ENCODE data around the gene HEMK1.

The HEMK1 gene

GRCh38 chr3:50568947-50569749, at the start of gene HEMK1:
HEMK1 (plus strand) TSS chr3:50569522; CDS start chr3:50571105, 1,583 bp downstream.
- peak; percentile 93 for DNase-seq (ENCODE audit: low read depth)
- no peak for TF ChIP-seq CTCF (conservative IDR thresholded peaks at IDR 0.05; ENCODE audit: control insufficient read depth, insufficient read depth, low read depth, low read length)
- H3K4me3 ChIP-seq (ENCODE audit: control insufficient read depth, low read depth, low read length): peak within 1 kb of the TSS; percentile 99

- no peak for DNase-seq (ENCODE audit: low read depth)
- no peak overlapping the region for H3K4me3 ChIP-seq (ENCODE audit: control insufficient read depth, low read depth, low read length)
- TF ChIP-seq CTCF (conservative IDR thresholded peaks at IDR 0.05; ENCODE audit: control insufficient read depth, insufficient read depth, low read depth, low read length): no peak
Measured at GRCh38 chr3:50520849-50521248, 48.5 kb upstream of the HEMK1 start.

- TF ChIP-seq CTCF (conservative IDR thresholded peaks at IDR 0.05; ENCODE audit: control insufficient read depth, insufficient read depth, low read depth, low read length): no peak
- no peak for DNase-seq (ENCODE audit: low read depth)
- no peak overlapping the region for H3K4me3 ChIP-seq (ENCODE audit: control insufficient read depth, low read depth, low read length)
Measured at GRCh38 chr3:50521572-50521971, 47.8 kb upstream of the HEMK1 start.

- no peak overlapping the region for H3K4me3 ChIP-seq (ENCODE audit: control insufficient read depth, low read depth, low read length)
- TF ChIP-seq CTCF (conservative IDR thresholded peaks at IDR 0.05; ENCODE audit: control insufficient read depth, insufficient read depth, low read depth, low read length): no peak
- no peak for DNase-seq (ENCODE audit: low read depth)
Measured at GRCh38 chr3:50523279-50523811, 46.0 kb upstream of the HEMK1 start.

- H3K4me3 ChIP-seq (ENCODE audit: control insufficient read depth, low read depth, low read length): no peak overlapping the region
- no peak for DNase-seq (ENCODE audit: low read depth)
- no peak for TF ChIP-seq CTCF (conservative IDR thresholded peaks at IDR 0.05; ENCODE audit: control insufficient read depth, insufficient read depth, low read depth, low read length)
Measured at GRCh38 chr3:50524746-50525145, 44.6 kb upstream of the HEMK1 start.

- no peak for TF ChIP-seq CTCF (conservative IDR thresholded peaks at IDR 0.05; ENCODE audit: control insufficient read depth, insufficient read depth, low read depth, low read length)
- H3K4me3 ChIP-seq (ENCODE audit: control insufficient read depth, low read depth, low read length): no peak overlapping the region
- no peak for DNase-seq (ENCODE audit: low read depth)
Measured at GRCh38 chr3:50525191-50525910, 44.0 kb upstream of the HEMK1 start.
